ENCODE measurements around the gene PCBD2.
"Not testable (repeated sequence)": the region's sequence is repeated elsewhere in the genome, so short reads cannot be mapped to it uniquely, and the experiment has no call there.

Gene PCBD2
- 7.5 to 27.9 (median 22.1) reads per million in 18 experiments for total RNA-seq

DNA sequence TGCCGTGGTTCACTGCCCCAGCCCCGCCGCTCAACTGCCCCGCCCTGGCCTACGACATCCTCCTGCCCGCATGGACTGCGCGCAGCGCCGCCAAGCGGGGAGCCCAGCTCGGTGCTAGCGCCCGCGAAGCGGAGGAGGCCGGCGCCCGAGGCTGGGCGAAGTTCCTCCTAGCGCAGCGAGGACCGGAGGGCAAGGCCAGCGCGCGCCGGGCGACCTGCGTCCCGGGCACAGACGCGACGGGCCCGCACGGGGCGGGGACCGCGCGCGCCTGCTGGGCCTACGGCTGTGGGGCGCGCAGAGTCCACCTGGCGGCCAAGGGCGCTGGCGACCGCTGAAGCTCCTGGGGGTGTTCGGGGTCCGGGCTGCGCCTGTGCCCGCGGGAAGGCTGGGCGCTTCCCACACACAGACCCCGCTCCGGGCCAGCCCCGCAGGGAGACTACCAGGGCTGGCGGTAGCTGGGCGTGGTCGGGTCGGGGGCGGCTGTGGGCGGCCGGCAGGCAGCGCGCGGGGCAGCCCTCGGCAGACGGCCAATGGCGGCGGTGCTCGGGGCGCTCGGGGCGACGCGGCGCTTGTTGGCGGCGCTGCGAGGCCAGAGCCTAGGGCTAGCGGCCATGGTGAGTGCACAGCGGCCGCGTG is at the start of gene PCBD2:
TSS of gene PCBD2 (plus strand) at position 522 of the 636 bp plus-strand sequence. CDS start at position 531, 9 bp downstream.
- peak; percentile 95 to 97 for DNase-seq

DNA sequence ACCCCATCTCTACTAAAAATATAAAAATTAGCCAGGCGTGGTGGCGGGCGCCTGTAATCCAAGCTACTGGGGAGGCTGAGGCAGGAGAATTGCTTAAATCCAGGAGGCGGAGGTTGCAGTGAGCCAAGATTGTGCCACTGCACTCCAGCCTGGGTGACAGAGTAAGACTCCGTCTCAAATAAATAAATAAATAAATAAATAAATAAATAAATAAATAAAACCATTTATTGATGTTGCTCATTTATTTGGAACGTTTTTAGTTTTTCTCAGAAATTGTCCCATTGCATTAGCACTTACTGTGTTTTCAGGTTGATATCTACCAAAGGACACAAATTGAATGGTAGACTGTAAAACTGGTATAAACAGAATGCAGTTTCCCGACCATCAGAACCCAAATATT is 48.5 kb upstream of the PCBD2 start:
- DNase-seq: not testable (repeated sequence)

DNA sequence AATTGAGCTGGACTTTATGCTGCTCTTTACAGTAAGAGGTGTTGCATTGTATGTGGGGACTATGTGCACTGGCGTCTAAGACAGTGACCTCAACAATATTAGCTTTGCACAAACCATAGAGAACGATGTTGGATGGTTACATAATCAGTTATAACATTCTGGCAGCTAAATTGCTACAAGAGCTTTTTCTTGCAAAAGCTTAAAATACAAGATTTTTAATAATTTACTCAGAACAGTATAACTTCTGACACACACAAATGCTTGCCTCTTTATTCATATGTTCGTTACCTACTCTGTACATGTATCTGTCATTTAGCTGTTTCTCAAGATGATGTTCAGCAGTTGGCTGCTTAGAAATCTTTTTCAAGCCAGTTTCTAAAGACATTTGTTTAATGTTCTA is 47.5 kb upstream of the PCBD2 start:
- no peak for DNase-seq

DNA sequence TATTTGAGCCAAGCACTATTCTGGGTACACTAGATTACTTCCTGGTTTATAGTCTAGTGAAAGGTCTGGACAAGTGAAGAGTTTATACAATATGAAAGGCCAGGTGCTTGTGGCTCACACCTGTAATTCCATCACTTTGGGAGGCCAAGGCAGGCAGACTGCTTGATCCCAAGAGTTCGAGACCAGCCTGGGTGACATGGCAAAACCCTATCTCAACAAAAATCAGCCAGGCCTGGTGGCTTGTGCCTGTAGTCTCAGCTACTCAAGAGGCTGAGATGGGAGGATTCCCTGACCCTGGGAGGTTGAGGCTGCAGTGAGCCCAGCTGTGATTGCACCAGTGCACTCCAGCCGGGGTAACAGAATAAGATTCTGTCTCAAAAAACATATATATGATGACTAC is 40.2 kb upstream of the PCBD2 start:
- DNase-seq: no peak

DNA sequence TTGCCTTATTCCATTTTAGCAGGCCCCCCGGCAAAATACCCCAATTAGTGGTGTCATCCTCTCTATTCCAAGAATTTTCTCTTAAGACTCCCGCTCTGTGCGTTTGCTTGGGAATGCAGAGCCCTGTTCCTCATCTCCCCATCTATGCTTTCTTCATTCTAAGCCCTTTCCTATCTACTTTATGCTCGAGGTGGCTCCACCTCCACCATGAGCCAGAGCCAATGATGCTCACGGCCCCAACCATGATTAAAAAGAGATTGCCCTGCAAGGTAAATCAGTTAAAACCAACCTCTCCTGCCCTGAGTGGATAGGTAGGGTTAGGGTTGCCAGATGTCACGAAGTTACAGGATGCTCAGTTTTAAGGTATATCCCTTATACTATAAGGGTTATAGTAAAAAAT is 31.4 kb upstream of the PCBD2 start:
- peak in 1 of 2 donors; percentile 1 for DNase-seq

DNA sequence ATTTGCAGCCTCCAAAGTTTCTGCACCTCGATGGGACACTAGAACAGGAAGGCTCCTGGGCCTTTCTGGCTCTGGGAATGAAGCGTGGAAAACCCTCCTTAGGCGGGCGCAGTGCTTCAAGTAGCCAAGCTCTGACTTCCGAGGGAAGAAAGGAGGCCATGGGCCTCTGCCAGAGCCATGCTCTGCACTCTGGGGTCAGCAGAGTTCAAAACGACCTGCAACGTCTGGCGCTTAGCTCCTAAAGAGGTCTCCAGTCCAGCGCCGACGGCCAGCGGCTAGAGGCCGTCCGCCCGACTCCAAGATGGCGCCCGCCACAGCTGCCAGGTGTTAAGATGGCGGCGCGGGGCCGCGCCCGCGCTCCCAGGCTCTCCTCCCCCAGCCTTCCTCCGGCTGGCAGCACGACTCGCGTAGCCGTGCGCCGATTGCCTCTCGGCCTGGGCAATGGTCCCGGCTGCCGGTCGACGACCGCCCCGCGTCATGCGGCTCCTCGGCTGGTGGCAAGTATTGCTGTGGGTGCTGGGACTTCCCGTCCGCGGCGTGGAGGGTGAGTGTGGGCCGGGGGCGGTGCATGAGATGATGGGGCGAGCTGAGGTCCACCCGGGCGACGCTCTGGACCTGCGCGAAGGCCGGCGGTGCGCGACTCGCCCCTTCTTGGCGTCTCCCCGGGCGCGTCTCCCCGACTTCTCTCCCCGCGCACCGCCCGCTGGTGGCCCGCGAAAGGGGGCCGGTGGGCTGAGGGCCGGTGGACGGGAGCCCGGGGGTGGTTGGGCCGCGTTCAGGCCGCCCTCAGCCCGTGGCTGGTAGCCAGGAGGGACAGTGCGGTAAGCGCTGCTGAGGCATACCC is 30.7 kb upstream of the PCBD2 start, which contains the start of gene TXNDC15:
TSS of gene TXNDC15 (plus strand) at position 385 of the 844 bp plus-strand sequence. CDS start at position 442, 57 bp downstream.
- peak; percentile 86 to 91 for DNase-seq

DNA sequence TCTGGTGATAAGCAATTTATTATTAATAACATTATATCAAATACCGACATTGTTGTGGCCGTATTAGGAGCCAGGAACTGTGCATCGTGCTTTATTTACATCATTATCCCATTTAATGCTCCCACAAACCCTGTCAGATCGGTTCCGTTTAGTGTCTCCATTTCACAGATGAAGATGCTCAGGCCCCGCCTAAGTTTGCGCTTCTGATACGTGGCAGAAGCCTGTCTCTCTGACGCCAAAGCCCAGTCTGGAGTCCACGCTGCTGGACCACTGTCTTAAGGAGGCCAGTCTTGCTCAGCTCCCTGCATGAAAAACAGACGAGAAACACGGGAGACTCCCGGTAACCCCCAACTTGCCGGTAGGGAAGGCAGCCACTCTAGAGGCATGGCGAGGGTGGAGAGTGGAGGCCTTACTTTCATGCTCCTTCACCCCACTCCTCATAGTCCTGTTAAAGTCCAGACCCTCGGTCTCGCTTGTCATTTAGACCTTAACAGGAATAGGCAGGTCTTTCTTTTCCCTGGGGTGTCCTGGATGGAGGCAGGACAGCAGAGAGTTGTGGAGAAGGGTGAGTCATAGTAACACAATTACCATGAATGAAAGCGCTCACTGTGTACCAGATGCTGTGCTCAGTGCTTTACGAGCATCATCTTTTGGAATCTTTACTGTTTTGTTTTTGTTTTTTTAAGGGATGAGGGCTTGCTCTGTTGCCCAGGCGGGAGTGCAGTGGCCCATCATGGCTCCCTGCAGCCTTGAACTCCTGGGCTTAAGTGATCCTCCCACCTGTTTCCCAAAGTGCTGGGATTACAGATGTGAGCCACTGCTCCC is 29.9 kb upstream of the PCBD2 start:
- peak; percentile 60 to 64 for DNase-seq

DNA sequence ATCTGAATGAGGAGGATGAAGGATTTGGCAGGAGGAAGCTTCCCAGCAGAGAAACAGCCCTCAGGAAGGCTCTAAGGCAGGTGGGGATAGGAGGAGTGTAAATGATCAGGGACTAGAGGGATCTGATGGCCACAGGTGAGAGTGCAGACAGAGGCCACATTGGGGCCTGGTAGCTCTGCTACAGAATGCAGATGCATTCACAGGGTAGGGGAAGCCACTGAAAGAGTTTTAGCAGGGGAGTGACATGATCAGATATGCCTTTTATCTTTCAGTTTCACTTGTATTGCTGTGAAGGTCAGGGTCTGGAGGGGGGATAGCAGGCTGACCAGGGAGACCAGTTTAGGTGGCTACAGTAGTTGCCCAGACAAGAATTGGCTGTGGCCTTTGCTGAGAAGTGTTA is 27.8 kb upstream of the PCBD2 start:
- DNase-seq: no peak

DNA sequence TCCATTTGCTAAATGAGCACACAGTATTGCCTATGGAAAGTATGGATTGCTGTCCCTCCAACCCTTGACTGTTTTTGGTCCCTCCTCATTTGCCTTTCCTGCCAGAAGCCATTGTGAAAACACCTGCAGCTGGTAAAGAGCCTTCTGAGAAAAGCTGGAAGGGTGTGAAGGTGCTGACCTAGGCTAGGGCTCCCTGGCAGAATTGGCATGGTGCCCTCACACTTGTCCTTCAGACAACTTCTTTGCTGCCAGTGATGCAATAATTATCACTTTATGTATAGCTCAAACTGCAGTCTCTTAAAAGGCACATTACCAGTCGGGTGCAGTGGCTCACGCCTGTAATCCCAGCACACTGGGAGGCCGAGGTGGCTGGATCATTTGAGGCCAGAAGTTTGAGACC is 26.5 kb upstream of the PCBD2 start:
- no peak for DNase-seq

DNA sequence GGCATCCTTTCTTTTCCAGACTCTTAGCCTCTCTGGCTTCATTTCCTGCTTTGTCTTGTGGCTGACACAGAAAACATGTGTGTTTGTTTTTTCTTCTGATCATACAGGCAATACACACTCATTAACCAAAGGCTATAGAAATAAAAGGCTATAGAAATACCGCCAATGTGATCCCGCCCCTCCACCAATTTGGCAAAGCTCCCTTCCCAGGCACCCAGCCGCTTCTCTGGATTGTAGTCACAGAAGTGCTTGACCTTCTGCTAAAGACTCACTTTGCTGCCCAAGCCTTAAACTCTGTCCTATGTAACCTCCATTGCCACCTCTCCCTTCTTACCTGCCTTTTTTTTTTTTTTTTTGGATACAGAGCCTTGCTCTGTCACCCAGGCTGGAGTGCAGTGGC is 25.5 kb upstream of the PCBD2 start:
- no peak for DNase-seq

DNA sequence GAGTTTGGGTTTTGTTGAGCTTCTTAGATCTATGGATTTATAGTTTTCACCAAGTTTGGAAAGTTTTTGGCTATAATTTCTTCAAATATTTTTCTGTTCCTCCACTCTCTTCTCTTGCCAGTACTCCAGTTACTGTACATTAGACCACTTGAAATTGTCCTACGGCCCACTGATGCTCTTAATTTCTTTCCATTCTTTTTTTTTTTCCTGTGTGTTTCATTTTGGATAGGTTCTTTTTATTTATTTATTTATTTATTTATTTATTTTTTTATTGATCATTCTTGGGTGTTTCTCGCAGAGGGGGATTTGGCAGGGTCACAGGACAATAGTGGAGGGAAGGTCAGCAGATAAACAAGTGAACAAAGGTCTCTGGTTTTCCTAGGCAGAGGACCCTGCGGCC is 24.0 kb upstream of the PCBD2 start:
- not testable (repeated sequence) for DNase-seq

DNA sequence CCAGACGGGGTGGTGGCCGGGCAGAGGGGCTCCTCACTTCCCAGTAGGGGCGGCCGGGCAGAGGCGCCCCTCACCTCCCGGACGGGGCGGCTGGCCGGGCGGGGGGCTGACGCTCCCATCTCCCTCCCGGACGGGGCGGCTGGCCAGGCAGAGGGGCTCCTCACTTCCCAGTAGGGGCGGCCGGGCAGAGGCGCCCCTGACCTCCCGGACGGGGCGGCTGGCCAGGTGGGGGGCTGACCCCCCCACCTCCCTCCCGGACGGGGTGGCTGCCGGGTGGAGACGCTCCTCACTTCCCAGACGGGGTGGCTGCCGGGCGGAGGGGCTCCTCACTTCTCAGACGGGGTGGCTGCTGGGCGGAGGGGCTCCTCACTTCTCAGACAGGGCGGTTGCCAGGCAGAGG is 23.2 kb upstream of the PCBD2 start:
- DNase-seq: not testable (repeated sequence)

DNA sequence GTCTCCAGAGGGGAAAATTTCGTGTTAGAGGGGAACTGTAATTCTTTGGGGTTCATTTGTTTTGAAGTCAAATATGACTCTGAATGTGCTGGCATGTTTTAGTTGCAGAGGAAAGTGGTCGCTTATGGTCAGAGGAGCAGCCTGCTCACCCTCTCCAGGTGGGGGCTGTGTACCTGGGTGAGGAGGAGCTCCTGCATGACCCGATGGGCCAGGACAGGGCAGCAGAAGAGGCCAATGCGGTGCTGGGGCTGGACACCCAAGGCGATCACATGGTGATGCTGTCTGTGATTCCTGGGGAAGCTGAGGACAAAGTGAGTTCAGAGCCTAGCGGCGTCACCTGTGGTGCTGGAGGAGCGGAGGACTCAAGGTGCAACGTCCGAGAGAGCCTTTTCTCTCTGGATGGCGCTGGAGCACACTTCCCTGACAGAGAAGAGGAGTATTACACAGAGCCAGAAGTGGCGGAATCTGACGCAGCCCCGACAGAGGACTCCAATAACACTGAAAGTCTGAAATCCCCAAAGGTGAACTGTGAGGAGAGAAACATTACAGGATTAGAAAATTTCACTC is 17.3 kb upstream of the PCBD2 start:
- DNase-seq: no peak

DNA sequence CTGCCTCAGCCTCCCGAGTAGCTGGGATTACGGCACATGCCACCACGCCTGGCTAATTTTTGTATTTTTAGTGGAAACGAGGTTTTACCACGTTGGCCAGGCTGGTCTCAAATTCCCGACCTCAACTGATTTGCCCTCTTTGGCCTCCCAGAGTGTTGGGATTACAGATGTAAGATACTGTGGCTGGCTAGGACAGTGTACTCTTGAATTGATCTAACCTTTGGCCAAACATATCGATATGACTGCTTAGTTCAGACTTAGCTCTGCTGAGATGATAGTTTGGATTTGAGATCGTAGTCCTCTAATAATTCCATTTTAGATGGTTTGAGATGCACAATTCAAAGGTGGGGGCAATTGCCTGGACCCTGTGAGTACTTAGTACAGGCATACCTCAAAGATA is 15.6 kb upstream of the PCBD2 start:
- DNase-seq: no peak

DNA sequence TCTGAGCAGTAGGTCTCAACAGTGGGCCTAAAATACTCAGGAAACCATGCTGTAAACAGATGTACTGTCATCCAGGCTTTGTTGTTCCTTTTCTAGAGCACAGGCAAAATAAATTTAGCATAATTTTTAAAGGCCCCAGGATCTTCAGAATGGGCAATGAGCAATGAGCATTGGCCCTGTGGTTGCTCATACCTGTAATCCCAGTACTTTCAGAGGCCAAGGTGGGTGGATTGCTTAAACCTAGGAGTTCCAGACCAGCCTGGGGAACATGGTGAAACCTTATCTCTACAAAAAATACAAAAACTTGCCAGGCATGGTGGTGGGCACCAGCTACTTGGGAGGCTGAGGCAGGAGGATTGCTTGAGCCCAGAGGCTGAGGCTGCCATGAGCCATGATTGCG is 13.5 kb upstream of the PCBD2 start:
- no peak for DNase-seq

DNA sequence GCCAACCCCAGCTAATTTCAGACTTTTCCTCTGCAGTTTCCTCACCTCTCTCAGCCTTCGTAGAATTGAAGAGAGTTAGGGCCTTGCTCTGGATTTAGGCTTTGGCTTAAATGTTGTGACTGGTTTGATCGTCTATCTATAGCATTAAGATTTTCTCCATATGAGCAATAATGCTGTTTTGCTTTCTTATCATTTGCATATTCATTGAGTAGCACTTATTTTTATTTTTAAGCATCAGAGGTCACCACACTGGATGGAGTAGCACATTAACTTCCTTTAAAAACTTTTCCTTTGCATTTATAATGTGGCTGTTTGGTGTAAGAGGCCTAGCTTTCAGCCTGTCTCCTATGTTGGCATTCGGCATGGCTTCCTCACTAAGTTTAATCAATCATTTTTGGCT is 12.6 kb upstream of the PCBD2 start:
- DNase-seq: no peak

DNA sequence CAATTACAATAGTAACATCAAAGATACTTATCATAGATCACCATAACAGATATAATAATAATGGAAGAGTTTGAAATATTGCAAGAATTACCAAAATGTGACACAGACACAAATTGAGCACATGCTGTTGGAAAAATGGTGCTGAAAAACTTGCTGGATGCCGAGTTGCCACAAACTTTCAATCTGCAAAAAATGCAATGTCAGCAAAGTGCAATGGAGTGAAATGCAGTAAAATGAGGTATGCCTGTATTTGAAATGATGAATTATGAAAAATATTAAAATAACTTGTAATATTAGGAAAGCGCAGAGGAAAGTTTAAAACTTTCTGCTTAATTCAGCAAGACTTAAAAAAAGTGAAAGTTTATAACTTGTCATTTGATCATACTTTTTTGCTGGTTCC is 12.0 kb upstream of the PCBD2 start:
- no peak for DNase-seq

DNA sequence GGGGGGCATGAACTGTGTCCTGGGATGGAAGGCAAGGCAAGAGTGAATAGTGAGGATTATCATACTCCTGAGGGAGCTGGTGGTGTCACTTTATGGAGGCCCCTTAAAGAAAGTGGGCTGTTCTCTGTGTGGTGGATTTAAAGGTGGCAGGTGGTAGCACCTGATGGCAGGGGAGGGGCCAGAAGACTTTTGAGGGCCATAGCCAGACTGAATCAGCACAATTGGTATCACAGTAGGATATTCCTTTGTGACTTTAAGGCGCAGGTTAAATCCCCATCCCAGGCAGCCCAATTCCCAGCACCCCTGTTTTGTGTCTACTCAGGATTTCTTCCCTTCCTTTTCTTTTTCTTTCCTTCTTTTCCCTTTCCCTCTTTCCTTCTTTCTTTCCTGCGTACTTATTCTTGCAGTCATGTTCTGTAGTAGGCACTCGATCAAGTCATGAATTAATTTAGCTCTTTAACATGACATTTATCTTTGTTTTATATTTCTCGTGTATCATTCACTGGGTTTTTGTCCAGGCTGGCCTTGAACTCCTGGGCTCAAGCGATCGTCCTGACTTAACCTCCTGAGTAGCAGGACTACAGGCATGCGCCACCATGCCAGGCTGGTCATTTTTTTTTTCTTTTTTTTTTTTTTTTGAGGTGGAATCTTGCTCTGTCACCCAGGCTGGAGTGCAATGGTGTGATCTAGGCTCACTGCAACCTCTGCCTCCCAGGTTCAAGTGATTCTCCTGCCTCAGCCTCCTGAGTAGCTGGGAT is 11.0 kb upstream of the PCBD2 start:
- no peak for DNase-seq

DNA sequence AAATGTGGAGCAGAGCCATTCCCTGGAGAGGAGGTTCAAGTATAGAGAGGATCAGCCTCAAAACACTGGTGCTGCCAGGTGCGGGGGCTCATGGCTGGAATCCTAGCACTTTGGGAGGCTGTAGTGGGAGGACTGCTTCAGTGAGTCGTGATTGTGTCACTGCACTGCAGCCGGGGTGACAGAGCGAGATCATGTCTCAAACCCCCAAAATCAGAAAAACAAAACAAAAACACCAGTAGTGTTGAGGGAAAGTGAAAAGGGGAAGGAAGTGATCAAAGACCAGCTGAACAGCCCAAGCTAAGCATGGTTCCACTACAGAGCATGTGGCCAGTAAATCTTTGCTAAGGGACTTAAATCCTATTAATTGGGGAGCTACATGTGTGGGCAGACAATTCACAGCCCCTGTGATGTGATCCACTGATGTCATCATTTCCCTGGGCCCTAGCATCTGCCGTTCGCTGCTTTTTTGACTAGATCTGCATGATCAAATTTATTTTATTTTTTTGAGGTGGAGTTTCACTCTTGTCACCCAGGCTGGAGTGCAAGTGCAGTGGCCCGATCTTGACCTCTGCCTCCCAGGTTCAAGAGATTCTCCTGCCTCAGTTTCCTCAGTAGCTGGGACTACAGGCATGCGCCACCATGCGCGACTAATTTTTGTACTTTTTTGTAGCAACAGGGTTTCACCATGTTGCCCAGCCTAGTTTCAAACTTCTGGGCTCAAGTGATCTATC is 2.7 kb upstream of the PCBD2 start:
- peak; percentile 60 to 65 for DNase-seq

DNA sequence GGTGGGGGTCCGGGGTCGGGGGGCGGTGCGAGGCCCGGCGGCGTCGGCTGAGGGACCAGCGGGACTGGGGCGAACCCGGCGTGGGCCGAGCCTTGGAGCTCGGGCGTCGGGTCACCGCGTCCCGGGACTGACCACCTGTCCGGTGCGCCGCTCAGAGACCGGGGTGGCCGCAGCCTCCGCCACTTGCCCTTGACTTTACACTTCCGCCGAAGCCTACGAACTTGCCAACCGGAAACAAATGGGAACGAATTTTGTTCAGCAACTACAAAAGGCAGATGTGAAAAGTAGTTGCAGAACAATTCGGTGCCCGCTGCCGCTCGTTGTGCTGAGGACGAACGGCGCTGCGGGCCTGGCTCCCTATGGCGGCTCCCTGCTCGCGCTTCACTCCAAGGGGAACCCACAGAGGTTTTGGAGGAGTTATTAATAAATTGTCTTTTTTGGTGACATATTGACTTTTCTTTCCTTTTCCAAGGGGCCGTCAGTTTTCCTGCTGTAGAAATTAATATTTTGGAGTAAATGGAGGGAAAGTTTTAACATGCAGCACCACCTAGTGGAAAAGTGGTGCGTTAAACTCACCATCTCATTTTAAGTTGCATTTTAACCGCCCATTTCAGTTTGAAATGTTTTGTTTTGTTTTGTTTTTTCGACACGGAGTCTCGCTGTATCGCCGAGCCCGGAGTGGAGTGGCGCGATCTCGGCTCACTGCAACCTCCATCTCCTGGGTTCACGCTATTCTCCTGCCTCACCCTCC is 490 bp downstream of the PCBD2 start:
- DNase-seq: peak; percentile 48 to 74

Measured in inflammatory macrophage (primary cell).